CD4-positive, alpha-beta T cell (primary cell): Measurements from ENCODE around the gene LRRC45. TPM values are rescaled to one million over a fixed set of nuclear protein-coding genes. Genes with fewer than 3 reads are reported as not detected.

ENCODE experiments used
- ATAC-seq: fragments of 200-7000 bp; cut with Tn5 transposase; one replicate; pipeline ENCODE4 v1.10.0; 2022; ENCODE audit warnings: mild to moderate bottlenecking; ENCODE audit not compliant: poor library complexity
- CTCF ChIA-PET: fragments of 350-600 bp; sonication (Branson Sonifier 250); formaldehyde crosslinking; loops from one replicate; lab custom pipeline; 2021; ENCODE audit warnings: antibody characterized with exemption, inconsistent platforms; lab: Charles Lee
- POLR2A ChIA-PET: fragments of 350-600 bp; sonication (Branson Sonifier 250); formaldehyde crosslinking; loops from one replicate; lab custom pipeline; 2021; ENCODE audit warnings: antibody characterized with exemption, inconsistent platforms; lab: Charles Lee
- DNase-seq, 14 experiments: peaks; one replicate each; pipeline ENCODE4 v3.0.0-alpha.2; 2013 to 2020; ENCODE audit warnings: mixed read lengths in 2 of 14
- H3K27ac ChIP-seq, 2 donors: one replicate each; pipeline versions ENCODE4 v1.5.1 to v1.7.0; 2013; ENCODE audit warnings: low read length in 2 of 2, low read depth in 1 of 2, mild to moderate bottlenecking in 1 of 2
- H3K27me3 ChIP-seq, 2 experiments: 1 replicate in 1 of 2; 2 replicates in 1 of 2; pipeline versions ENCODE4 v1.6.1 to v1.7.0; 2013; ENCODE audit warnings: low read length in 2 of 2, control low read depth in 1 of 2, mild to moderate bottlenecking in 1 of 2, moderate library complexity in 1 of 2; ENCODE audit not compliant: insufficient read depth in 2 of 2, control insufficient read depth in 1 of 2
- H3K36me3 ChIP-seq: one replicate; pipeline ENCODE4 v1.6.1; 2013; ENCODE audit warnings: low read length, control low read depth; ENCODE audit not compliant: insufficient read depth
- H3K4me1 ChIP-seq: one replicate; pipeline ENCODE4 v1.6.1; 2013; ENCODE audit warnings: low read length, control low read depth; ENCODE audit not compliant: insufficient read depth
- H3K4me3 ChIP-seq: one replicate; pipeline ENCODE4 v1.5.1; 2013; ENCODE audit warnings: mild to moderate bottlenecking, low read length, moderate library complexity
- H3K9me3 ChIP-seq, 2 experiments: 1 replicate in 1 of 2; 2 replicates in 1 of 2; pipeline versions ENCODE4 v1.6.1 to v1.7.0; 2013; ENCODE audit warnings: low read length in 2 of 2, mild to moderate bottlenecking in 2 of 2, control low read depth in 1 of 2, moderate library complexity in 1 of 2; ENCODE audit not compliant: control insufficient read depth in 1 of 2, insufficient read depth in 1 of 2
- H3K27ac Mint-ChIP-seq: one replicate; pipeline ENCODE4 v1.8.0; 2020; ENCODE audit warnings: mixed read lengths
- H3K27me3 Mint-ChIP-seq: one replicate; pipeline ENCODE4 v1.8.0; 2021; ENCODE audit warnings: mixed read lengths
- H3K36me3 Mint-ChIP-seq: one replicate; pipeline ENCODE4 v1.8.0; 2021; ENCODE audit warnings: low read depth, mixed read lengths
- H3K4me1 Mint-ChIP-seq: one replicate; pipeline ENCODE4 v1.8.0; 2021; ENCODE audit warnings: low read depth, mixed read lengths
- H3K4me3 Mint-ChIP-seq: one replicate; pipeline ENCODE4 v1.8.0; 2020; ENCODE audit warnings: mild to moderate bottlenecking, mixed read lengths
- H3K9me3 Mint-ChIP-seq: one replicate; pipeline ENCODE4 v1.8.0; 2020; ENCODE audit warnings: mixed read lengths
- CTCF ChIP-seq: fragments of 200-600 bp; IDR thresholded peaks from one replicate; pipeline ENCODE4 v1.8.0; 2022; ENCODE audit warnings: antibody characterized with exemption, mild to moderate bottlenecking
- intact Hi-C, 2 experiments: fragments of 100-400 bp; cut with DNase I in 1 of 2; cut with micrococcal nuclease in 1 of 2; formaldehyde crosslinking; loops; one replicate each; pipeline versions ENCODE4 v1.15.1 to v1.9.0; 2023 to 2025; cut with DNase I, micrococcal nuclease
- total RNA-seq, 174 experiments: library from RNA in 2 of 174; stranded (reverse) in 2 of 174; gene quantifications; one replicate each; pipeline ENCODE4 v1.2.3 and lab custom pipeline; 2021 to 2026

The LRRC45 gene
- total RNA-seq, 2 experiments from 2014 or later: 17.7 to 17.9 TPM

GRCh38 chr17:82008258-82008940 is 14.7 kb upstream of the LRRC45 start:
- POLR2A ChIA-PET: no interaction called here
- Mint-ChIP-seq H3K4me1 (no peaks in the 10 kb centered on the region), H3K9me3 (no peaks in the 10 kb centered on the region), H3K4me3 (no peak overlapping the region), H3K27me3 (no peaks in the 10 kb centered on the region), H3K27ac (no peak overlapping the region), H3K36me3 (no peaks in the 10 kb centered on the region)
- no peaks in the 10 kb centered on the region for H3K27me3 ChIP-seq
- H3K27ac ChIP-seq: no peak overlapping the region
- intact Hi-C loops: no loop called here
- no peaks in the 10 kb centered on the region for H3K4me1 ChIP-seq
- CTCF ChIA-PET: no interaction called here
- DNase-seq (no peak), ATAC-seq (no peak)
- no peaks in the 10 kb centered on the region for H3K9me3 ChIP-seq
- no peak overlapping the region for H3K4me3 ChIP-seq
- TF ChIP-seq CTCF: no peak
- H3K36me3 ChIP-seq: no peaks in the 10 kb centered on the region

- Mint-ChIP-seq H3K27ac (no peak overlapping the region), H3K36me3 (no peaks in the 10 kb centered on the region), H3K4me3 (no peak overlapping the region), H3K27me3 (no peaks in the 10 kb centered on the region), H3K4me1 (no peaks in the 10 kb centered on the region), H3K9me3 (no peaks in the 10 kb centered on the region)
- Histone ChIP-seq H3K4me3 (no peak overlapping the region), H3K27me3 (no peaks in the 10 kb centered on the region), H3K4me1 (no peaks in the 10 kb centered on the region), H3K36me3 (no peaks in the 10 kb centered on the region), H3K27ac (no peak overlapping the region), H3K9me3 (no peaks in the 10 kb centered on the region)
- POLR2A ChIA-PET: no interaction called here
- ATAC-seq (no peak), DNase-seq (no peak)
- CTCF ChIA-PET: no interaction called here
- intact Hi-C loops: no loop called here
- no peak for TF ChIP-seq CTCF
These were observed 14.1 kb upstream of the LRRC45 start for GRCh38 chr17:82008941-82009405.

- H3K27me3 ChIP-seq: no peaks in the 10 kb centered on the region
- Mint-ChIP-seq H3K27me3 (no peaks in the 10 kb centered on the region), H3K36me3 (no peaks in the 10 kb centered on the region), H3K27ac (no peak overlapping the region), H3K4me1 (no peaks in the 10 kb centered on the region), H3K9me3 (no peaks in the 10 kb centered on the region), H3K4me3 (no peak overlapping the region)
- TF ChIP-seq CTCF: no peak
- H3K27ac ChIP-seq: no peak overlapping the region
- CTCF ChIA-PET: interaction anchor here (0.8 to 1.2 kb wide), 2 partner anchors 10 to 50 kb away, joined by 3 read pairs; no protein-coding TSS in a partner anchor
- POLR2A ChIA-PET: no interaction called here
- H3K9me3 ChIP-seq: no peaks in the 10 kb centered on the region
- H3K4me3 ChIP-seq: no peak overlapping the region
- ATAC-seq (no peak), DNase-seq (no peak)
- intact Hi-C loops: no loop called here
- no peaks in the 10 kb centered on the region for H3K36me3 ChIP-seq
- no peaks in the 10 kb centered on the region for H3K4me1 ChIP-seq
These were observed 13.7 kb upstream of the LRRC45 start for GRCh38 chr17:82009413-82009812.
